HepG2 (cell line): ENCODE data around the gene CIART. TPM values are rescaled to one million over a fixed set of nuclear protein-coding genes. Genes with fewer than 3 reads are reported as not detected.

Experiments used
- GZF1 ChIP-seq: sonication (generic); formaldehyde crosslinking; IDR thresholded peaks from 2 replicates; pipeline ENCODE4 v1.5.1; 2020; ENCODE audit warnings: mild to moderate bottlenecking, missing genetic modification reagents
- HNF4A ChIP-seq: sonication (generic); formaldehyde crosslinking; IDR thresholded peaks from 2 replicates; pipeline ENCODE4 v1.4.0; 2020; ENCODE audit warnings: missing genetic modification reagents
- STAT6 ChIP-seq: sonication (generic); formaldehyde crosslinking; IDR thresholded peaks from 2 replicates; pipeline ENCODE4 v1.4.0; 2020; ENCODE audit warnings: missing genetic modification reagents, mild to moderate bottlenecking, borderline replicate concordance
- TSC22D2 ChIP-seq: sonication (generic); formaldehyde crosslinking; IDR thresholded peaks from 2 replicates; pipeline ENCODE4 v1.5.1; 2020; ENCODE audit warnings: missing genetic modification reagents, mild to moderate bottlenecking, borderline replicate concordance
- YY1 ChIP-seq: IDR thresholded peaks from 2 replicates; pipeline ENCODE4 v1.6.1; 2011; ENCODE audit warnings: low read length, low read depth, moderate library complexity, mild to moderate bottlenecking; ENCODE audit not compliant: insufficient read depth, insufficient replicate concordance
- ZBTB1 ChIP-seq: sonication (generic); formaldehyde crosslinking; IDR thresholded peaks from 2 replicates; pipeline ENCODE4 v1.4.0; 2020; ENCODE audit warnings: missing genetic modification reagents, borderline replicate concordance
- ZNF331 ChIP-seq: sonication (generic); formaldehyde crosslinking; IDR thresholded peaks from 2 replicates; pipeline ENCODE4 v1.4.0; 2020; ENCODE audit warnings: missing genetic modification reagents
- ZNF496 ChIP-seq: sonication (generic); formaldehyde crosslinking; IDR thresholded peaks from 2 replicates; pipeline ENCODE4 v1.8.1; 2023; ENCODE audit warnings: mild to moderate bottlenecking, moderate library complexity, missing genetic modification reagents; ENCODE audit not compliant: insufficient replicate concordance
- ZNF576 ChIP-seq: sonication (generic); formaldehyde crosslinking; IDR thresholded peaks from 2 replicates; pipeline ENCODE4 v1.4.0; 2020; ENCODE audit warnings: mild to moderate bottlenecking, missing genetic modification reagents
- ZNF607 ChIP-seq: sonication (generic); formaldehyde crosslinking; IDR thresholded peaks from 2 replicates; pipeline ENCODE4 v1.5.1; 2020; ENCODE audit warnings: missing genetic modification reagents, mild to moderate bottlenecking, borderline replicate concordance
- ZNF788 ChIP-seq: sonication (generic); formaldehyde crosslinking; IDR thresholded peaks from 2 replicates; pipeline ENCODE4 v1.5.0; 2020; ENCODE audit warnings: mild to moderate bottlenecking, missing genetic modification reagents, borderline replicate concordance
- ZSCAN30 ChIP-seq: sonication (generic); formaldehyde crosslinking; IDR thresholded peaks from 2 replicates; pipeline ENCODE4 v1.5.0; 2020; ENCODE audit warnings: mild to moderate bottlenecking, missing genetic modification reagents
- polyA plus RNA-seq, 8 experiments: library from polyadenylated mRNA; depleted of rRNA in 3 of 8; stranded (reverse) in 7 of 8; unstranded in 1 of 8; fragments of >200 nt; fragmentation: Illumina TruSeq in 4 of 8; extraction: Trizol in 4 of 8; gene quantifications; 2 replicates each; pipeline versions ENCODE4 v1.2.1 to v1.2.3, GENCODE V29; 2011 to 2016; ENCODE audit warnings: low read depth in 4 of 8, missing spikeins in 1 of 8, mixed read lengths in 1 of 8; ENCODE audit not compliant: insufficient read depth in 1 of 8
- total RNA-seq, 5 experiments: library from RNA; depleted of rRNA; stranded (reverse); fragments of >200 nt; fragmentation: Illumina TruSeq; extraction: Trizol; gene quantifications; 2 replicates each; pipeline ENCODE4 v1.2.3, GENCODE V29; 2016; ENCODE audit warnings: low read depth in 1 of 5
- TF ChIP-seq, protein P1 (sequence below): sonication (generic); formaldehyde crosslinking; IDR thresholded peaks from 2 replicates; pipeline ENCODE4 v1.8.0; 2022; ENCODE audit warnings: missing genetic modification reagents, mild to moderate bottlenecking, moderate library complexity, borderline replicate concordance
- TF ChIP-seq, protein P2 (sequence below): sonication (generic); formaldehyde crosslinking; IDR thresholded peaks from 2 replicates; pipeline ENCODE4 v1.5.1; 2020; ENCODE audit warnings: missing genetic modification reagents, mild to moderate bottlenecking, borderline replicate concordance
- TF ChIP-seq, protein P3 (sequence below): IDR thresholded peaks from 2 replicates; pipeline ENCODE4 v1.6.1; 2016; ENCODE audit warnings: low read depth
- TF ChIP-seq, protein P4 (sequence below): sonication (generic); formaldehyde crosslinking; IDR thresholded peaks from 2 replicates; pipeline ENCODE4 v1.5.0; 2020; ENCODE audit warnings: mild to moderate bottlenecking, missing genetic modification reagents, borderline replicate concordance

Gene CIART
- total and polyA plus RNA-seq, 2 of the 13 experiments (the other 11 are each of a cell fraction or from before 2014, with no cell fraction given): 0.58 TPM; not detected in 1

GRCh38 chr1:150259758-150260669, 22.3 kb upstream of the CIART start (continued):
- TF ChIP-seq, protein P1, sequence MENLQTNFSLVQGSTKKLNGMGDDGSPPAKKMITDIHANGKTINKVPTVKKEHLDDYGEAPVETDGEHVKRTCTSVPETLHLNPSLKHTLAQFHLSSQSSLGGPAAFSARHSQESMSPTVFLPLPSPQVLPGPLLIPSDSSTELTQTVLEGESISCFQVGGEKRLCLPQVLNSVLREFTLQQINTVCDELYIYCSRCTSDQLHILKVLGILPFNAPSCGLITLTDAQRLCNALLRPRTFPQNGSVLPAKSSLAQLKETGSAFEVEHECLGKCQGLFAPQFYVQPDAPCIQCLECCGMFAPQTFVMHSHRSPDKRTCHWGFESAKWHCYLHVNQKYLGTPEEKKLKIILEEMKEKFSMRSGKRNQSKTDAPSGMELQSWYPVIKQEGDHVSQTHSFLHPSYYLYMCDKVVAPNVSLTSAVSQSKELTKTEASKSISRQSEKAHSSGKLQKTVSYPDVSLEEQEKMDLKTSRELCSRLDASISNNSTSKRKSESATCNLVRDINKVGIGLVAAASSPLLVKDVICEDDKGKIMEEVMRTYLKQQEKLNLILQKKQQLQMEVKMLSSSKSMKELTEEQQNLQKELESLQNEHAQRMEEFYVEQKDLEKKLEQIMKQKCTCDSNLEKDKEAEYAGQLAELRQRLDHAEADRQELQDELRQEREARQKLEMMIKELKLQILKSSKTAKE (CRISPR knock-in tag): no peak
- TF ChIP-seq STAT6 (CRISPR knock-in tag) (no peak), HNF4A (0 out of 2 replicates have a peak, but pooled peaks have one; percentile 13), ZNF607 (CRISPR knock-in tag) (no peak), ZNF788 (CRISPR knock-in tag) (peak; percentile 49; the same call in 1 of the 2 replicates), YY1 (no peak), TSC22D2 (CRISPR knock-in tag) (no peak), ZSCAN30 (no peak), ZNF331 (peak; percentile 57; the same call in 1 of the 2 replicates), ZNF496 (CRISPR knock-in tag) (no peak), ZNF576 (no peak), ZBTB1 (CRISPR knock-in tag) (no peak), GZF1 (CRISPR knock-in tag) (no peak)
- TF ChIP-seq, protein P2, sequence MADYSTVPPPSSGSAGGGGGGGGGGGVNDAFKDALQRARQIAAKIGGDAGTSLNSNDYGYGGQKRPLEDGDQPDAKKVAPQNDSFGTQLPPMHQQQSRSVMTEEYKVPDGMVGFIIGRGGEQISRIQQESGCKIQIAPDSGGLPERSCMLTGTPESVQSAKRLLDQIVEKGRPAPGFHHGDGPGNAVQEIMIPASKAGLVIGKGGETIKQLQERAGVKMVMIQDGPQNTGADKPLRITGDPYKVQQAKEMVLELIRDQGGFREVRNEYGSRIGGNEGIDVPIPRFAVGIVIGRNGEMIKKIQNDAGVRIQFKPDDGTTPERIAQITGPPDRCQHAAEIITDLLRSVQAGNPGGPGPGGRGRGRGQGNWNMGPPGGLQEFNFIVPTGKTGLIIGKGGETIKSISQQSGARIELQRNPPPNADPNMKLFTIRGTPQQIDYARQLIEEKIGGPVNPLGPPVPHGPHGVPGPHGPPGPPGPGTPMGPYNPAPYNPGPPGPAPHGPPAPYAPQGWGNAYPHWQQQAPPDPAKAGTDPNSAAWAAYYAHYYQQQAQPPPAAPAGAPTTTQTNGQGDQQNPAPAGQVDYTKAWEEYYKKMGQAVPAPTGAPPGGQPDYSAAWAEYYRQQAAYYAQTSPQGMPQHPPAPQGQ: no peak
- TF ChIP-seq, protein P3, sequence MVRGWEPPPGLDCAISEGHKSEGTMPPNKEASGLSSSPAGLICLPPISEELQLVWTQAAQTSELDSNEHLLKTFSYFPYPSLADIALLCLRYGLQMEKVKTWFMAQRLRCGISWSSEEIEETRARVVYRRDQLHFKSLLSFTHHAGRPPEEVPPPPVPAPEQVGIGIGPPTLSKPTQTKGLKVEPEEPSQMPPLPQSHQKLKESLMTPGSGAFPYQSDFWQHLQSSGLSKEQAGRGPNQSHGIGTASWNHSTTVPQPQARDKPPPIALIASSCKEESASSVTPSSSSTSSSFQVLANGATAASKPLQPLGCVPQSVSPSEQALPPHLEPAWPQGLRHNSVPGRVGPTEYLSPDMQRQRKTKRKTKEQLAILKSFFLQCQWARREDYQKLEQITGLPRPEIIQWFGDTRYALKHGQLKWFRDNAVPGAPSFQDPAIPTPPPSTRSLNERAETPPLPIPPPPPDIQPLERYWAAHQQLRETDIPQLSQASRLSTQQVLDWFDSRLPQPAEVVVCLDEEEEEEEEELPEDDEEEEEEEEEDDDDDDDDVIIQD (CRISPR knock-in tag): peak; percentile 25; the same call in 1 of the 2 replicates
- TF ChIP-seq, protein P4, sequence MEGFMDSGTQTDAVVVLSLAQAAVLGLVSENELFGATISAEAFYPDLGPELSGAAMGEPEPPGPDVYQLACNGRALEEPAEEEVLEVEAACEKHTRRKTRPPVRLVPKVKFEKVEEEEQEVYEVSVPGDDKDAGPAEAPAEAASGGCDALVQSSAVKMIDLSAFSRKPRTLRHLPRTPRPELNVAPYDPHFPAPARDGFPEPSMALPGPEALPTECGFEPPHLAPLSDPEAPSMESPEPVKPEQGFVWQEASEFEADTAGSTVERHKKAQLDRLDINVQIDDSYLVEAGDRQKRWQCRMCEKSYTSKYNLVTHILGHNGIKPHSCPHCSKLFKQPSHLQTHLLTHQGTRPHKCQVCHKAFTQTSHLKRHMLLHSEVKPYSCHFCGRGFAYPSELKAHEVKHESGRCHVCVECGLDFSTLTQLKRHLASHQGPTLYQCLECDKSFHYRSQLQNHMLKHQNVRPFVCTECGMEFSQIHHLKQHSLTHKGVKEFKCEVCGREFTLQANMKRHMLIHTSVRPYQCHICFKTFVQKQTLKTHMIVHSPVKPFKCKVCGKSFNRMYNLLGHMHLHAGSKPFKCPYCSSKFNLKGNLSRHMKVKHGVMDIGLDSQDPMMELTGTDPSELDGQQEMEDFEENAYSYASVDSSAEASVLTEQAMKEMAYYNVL: peak; percentile 62; the same call in 1 of the 2 replicates
